Esophagus squamous epithelium (tissue), 5 donors: ENCODE measurements around the gene ITFG1. TPM values are rescaled to one million over a fixed set of nuclear protein-coding genes. Genes with fewer than 3 reads are reported as not detected.

ENCODE experiments used
- DNase-seq: peaks from one replicate; lab custom pipeline; 2025; lab: John Stamatoyannopoulos, UW
- H3K27ac ChIP-seq, 4 donors: fragments of 200-600 bp; sonication (generic); one replicate each; pipeline ENCODE4 v1.5.1; 2016 to 2019; ENCODE audit warnings: mild to moderate bottlenecking in 1 of 4
- H3K27me3 ChIP-seq, 4 donors: fragments of 200-600 bp; sonication (generic); 1 replicate in 3 of 4; 2 replicates in 1 of 4; pipeline versions ENCODE4 v1.5.1 to v1.6.0; 2017 to 2021; ENCODE audit warnings: antibody characterized with exemption in 1 of 4
- H3K36me3 ChIP-seq, 3 donors: fragments of 200-600 bp; sonication (generic); one replicate each; pipeline ENCODE4 v1.5.1; 2016 to 2019
- H3K4me1 ChIP-seq, 3 donors: fragments of 200-600 bp; sonication (generic); one replicate each; pipeline ENCODE4 v1.5.1; 2017 to 2019
- H3K4me3 ChIP-seq, 4 donors: fragments of 200-600 bp; sonication (generic); 1 replicate in 3 of 4; 2 replicates in 1 of 4; pipeline ENCODE4 v1.5.1; 2016 to 2019; ENCODE audit warnings: mild to moderate bottlenecking in 2 of 4, moderate library complexity in 1 of 4
- H3K9me3 ChIP-seq, 3 donors: fragments of 200-600 bp; sonication (generic); one replicate each; pipeline ENCODE4 v1.5.1; 2016 to 2019
- POLR2A ChIP-seq, 4 donors: fragments of 450-650 bp; IDR thresholded peaks; one replicate each; pipeline ENCODE4 v1.6.1; 2017; ENCODE audit warnings: antibody characterized with exemption in 4 of 4, mild to moderate bottlenecking in 4 of 4, moderate library complexity in 3 of 4
- WGBS, 2 donors: methylation state at CpG; one replicate each; pipeline ENCODE4 v1.1.5; 2018; 5-methylcytosine and 5-hydroxymethylcytosine counted together
- intact Hi-C: fragments of 100-400 bp; cut with DNase I; formaldehyde crosslinking; loops from one replicate; pipeline ENCODE4 v1.15.0; 2022
- total RNA-seq, 4 donors: library from RNA; depleted of rRNA; stranded (reverse); fragments of >200 nt; gene quantifications; one replicate each; pipeline ENCODE4 v1.1.0, GENCODE V29; 2016
- TF ChIP-seq, protein P1 (sequence below), 6 experiments: fragments of 450-650 bp in 4 of 6; fragments of 200-600 bp in 2 of 6; sonication (generic) in 2 of 6; IDR thresholded peaks; one replicate each; pipeline ENCODE4 v1.5.1; 2016 to 2019; ENCODE audit warnings: antibody characterized with exemption in 6 of 6, mild to moderate bottlenecking in 4 of 6, moderate library complexity in 4 of 6
- donor health status: DM: yes; HTN: yes; CAD: no.

ITFG1 gene
- 10 to 100 TPM; 16.1 to 31.9 (median 26.4) TPM for total RNA-seq

DNA sequence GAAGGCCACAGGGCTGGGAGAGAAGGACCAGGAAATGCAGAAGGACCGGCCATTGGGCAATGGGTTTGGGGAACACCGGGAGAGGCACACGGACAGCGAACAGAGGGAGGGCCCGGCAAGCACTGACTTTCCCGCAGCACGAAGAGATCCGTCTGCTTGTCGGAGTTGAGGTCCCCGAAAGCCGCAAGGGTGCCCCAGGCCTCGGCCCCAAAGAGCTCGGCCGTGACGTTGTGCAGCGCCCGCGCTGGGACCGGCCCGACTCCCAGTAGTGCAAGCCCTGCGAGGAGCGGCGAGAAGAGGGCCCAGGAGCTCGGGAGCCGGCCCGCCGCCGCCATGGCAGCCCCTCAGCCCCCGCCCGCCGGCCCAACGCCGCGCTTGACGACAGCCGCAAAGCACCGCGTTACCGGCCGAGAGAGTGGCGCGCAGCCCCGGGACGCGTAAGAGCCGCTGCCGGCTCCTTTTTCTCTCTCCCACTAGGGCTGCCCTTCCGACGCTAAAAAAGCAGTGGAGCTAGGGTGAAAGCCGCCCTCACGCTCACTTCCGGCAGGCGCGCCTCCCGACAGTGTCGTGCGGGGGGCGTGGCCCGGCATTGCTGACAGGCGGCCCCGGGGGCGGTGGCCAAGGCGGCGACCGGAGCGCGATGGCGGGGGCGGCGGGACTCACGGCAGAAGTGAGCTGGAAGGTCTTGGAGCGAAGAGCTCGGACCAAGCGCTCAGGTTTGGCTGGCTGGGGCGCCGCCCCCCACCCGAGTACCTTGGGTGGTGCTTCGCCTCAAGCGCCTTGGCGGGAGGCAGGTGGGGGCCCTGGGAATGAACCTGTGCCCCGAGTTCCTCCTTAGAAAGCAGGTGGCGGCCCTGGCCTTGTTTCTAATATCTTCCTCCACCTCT lies at the start of gene ITFG1, which contains the start of gene PHKB:
ITFG1 (minus strand) TSS at position 353 of the 887 bp plus-strand sequence; CDS start at position 335, 18 bp downstream.
PHKB (plus strand) TSS at position 621 of the 887 bp plus-strand sequence; CDS start at position 641, 20 bp downstream.
- peaks cover 0 to 26% (median 0%) of the 10 kb centered on the region in 3 donors for H3K36me3 ChIP-seq
- H3K9me3 ChIP-seq: no peaks in the 10 kb centered on the region
- WGBS, 2 donors: 1 to 4% methylated on average over 5 to 23 of the region's 82 CpGs
- H3K4me1 ChIP-seq: peaks cover 8 to 58% (median 18%) of the 10 kb centered on the region in 3 donors
- DNase-seq: peak; percentile 61
- peak within 1 kb of the TSS; percentile 96 to 99 (median 98) for H3K27ac ChIP-seq
- TF ChIP-seq POLR2A (IDR thresholded peaks at IDR 0.05): peak in 3 of 4 donors; percentile 58 to 76 (median 58)
- TF ChIP-seq, protein P1, sequence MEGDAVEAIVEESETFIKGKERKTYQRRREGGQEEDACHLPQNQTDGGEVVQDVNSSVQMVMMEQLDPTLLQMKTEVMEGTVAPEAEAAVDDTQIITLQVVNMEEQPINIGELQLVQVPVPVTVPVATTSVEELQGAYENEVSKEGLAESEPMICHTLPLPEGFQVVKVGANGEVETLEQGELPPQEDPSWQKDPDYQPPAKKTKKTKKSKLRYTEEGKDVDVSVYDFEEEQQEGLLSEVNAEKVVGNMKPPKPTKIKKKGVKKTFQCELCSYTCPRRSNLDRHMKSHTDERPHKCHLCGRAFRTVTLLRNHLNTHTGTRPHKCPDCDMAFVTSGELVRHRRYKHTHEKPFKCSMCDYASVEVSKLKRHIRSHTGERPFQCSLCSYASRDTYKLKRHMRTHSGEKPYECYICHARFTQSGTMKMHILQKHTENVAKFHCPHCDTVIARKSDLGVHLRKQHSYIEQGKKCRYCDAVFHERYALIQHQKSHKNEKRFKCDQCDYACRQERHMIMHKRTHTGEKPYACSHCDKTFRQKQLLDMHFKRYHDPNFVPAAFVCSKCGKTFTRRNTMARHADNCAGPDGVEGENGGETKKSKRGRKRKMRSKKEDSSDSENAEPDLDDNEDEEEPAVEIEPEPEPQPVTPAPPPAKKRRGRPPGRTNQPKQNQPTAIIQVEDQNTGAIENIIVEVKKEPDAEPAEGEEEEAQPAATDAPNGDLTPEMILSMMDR (IDR thresholded peaks at IDR 0.05): peak in 4 of 6 experiments; percentile 19 to 34 (median 22)
- H3K27me3 ChIP-seq: no peaks in the 10 kb centered on the region
- H3K4me3 ChIP-seq: peak within 1 kb of the TSS; percentile 79 to 94 (median 90)
- intact Hi-C loops: no loop called here

DNA sequence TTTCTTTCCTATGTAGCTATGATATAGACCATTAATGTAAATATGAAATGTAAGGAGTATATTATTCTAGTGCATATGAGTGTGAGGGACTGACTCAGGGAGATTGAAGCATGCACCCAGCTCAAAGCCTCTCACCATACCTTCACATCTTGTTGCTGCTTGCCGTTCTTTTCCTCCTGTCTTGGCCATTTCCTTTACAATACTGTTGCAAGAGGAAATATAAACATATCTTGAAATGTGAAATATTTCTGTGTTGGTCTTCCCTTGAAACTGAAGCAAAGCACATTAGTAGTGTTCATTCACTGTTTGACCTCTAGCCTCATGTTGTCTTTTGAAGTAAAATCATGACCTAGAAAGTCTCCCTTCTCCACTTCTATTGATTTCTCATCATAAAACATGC lies 46.8 kb upstream of the ITFG1 start:
- H3K4me1 ChIP-seq: peaks cover 0 to 9% (median 0%) of the 10 kb centered on the region in 3 donors
- H3K27ac ChIP-seq: no peak overlapping the region
- no peak overlapping the region for H3K4me3 ChIP-seq
- H3K9me3 ChIP-seq: no peaks in the 10 kb centered on the region
- intact Hi-C loops: no loop called here
- H3K27me3 ChIP-seq: no peaks in the 10 kb centered on the region
- TF ChIP-seq, protein P1 (IDR thresholded peaks at IDR 0.05): no peak
- TF ChIP-seq POLR2A (IDR thresholded peaks at IDR 0.05): no peak
- 55 to 59% methylated on average over 1 of the region's 1 CpG for WGBS, 2 donors
- no peak for DNase-seq
- H3K36me3 ChIP-seq: peaks cover 14 to 66% (median 16%) of the 10 kb centered on the region in 3 donors

DNA sequence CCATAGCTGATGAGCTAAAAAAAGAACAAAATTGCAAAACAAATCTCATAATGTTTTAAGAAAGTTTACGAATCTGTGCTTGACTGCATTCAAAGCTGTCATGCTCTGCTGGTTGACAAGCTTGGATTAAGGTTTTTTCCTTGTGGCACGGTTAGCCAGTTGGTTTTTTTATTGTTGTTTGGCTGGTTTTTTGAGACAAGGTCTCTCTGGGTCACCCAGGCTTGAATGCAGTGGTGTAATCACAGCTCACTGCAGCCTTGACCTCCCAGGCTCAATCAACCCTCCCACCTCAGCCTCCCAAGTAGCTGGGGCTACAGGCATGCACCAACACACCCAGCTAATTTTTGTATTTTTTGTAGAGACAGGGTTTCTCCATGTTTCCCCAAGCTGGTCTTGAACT lies 45.9 kb upstream of the ITFG1 start:
- DNase-seq: no peak
- H3K36me3 ChIP-seq: peaks cover 14 to 66% (median 17%) of the 10 kb centered on the region in 3 donors
- no peak for TF ChIP-seq POLR2A (IDR thresholded peaks at IDR 0.05)
- TF ChIP-seq, protein P1 (IDR thresholded peaks at IDR 0.05): no peak
- WGBS, 2 donors: 57 to 68% methylated on average over 2 of the region's 2 CpGs
- intact Hi-C loops: no loop called here
- H3K4me1 ChIP-seq: peaks cover 0 to 9% (median 0%) of the 10 kb centered on the region in 3 donors
- no peaks in the 10 kb centered on the region for H3K9me3 ChIP-seq
- no peak overlapping the region for H3K4me3 ChIP-seq
- H3K27me3 ChIP-seq: no peaks in the 10 kb centered on the region
- H3K27ac ChIP-seq: no peak overlapping the region

DNA sequence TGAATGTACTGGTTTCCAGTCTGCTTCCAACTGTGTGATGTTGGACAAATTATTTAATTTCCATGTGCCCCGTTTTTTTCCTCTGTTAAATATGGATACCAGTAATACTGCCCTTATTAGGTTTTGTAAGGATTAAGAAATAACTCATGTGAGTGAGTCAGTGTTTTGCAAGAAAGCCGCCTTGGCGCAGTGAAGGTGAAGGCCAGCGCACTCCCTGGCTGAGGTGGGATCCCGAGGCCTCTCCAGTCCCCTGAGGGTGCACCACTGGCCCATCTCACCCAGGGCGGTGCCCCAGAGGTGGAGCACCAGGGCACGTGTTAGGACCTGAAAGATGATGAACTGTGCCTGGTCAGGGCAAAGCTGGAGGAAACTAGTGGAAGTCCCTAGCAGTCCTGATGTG lies 43.7 kb upstream of the ITFG1 start:
- 84% methylated on average over 4 to 6 of the region's 7 CpGs for WGBS, 2 donors

More for the DNA sequence above, 43.7 kb upstream of the ITFG1 start:
- Histone ChIP-seq H3K27ac (no peak overlapping the region), H3K4me3 (no peak overlapping the region), H3K27me3 (no peaks in the 10 kb centered on the region), H3K9me3 (no peaks in the 10 kb centered on the region), H3K4me1 (peaks cover 0 to 9% (median 0%) of the 10 kb centered on the region in 3 donors), H3K36me3 (peaks cover 14 to 66% (median 22%) of the 10 kb centered on the region in 3 donors)
- intact Hi-C loops: no loop called here
- no peak for DNase-seq
- TF ChIP-seq, protein P1 (IDR thresholded peaks at IDR 0.05): no peak
- TF ChIP-seq POLR2A (IDR thresholded peaks at IDR 0.05): no peak
